Aorta (tissue), 5 donors: ENCODE results near the gene IFT27. TPM values are rescaled to one million over a fixed set of nuclear protein-coding genes. Genes with fewer than 3 reads are reported as not detected.

ENCODE experiments used
- ATAC-seq: fragments of 200-7000 bp; cut with Tn5 transposase; one replicate; pipeline ENCODE4 v1.9.1; 2022; ENCODE audit warnings: moderate library complexity; ENCODE audit not compliant: low FRiP score
- DNase-seq, 2 donors: peaks; one replicate each; pipeline ENCODE4 v3.0.0-alpha.2; 2020
- H3K27ac ChIP-seq, 2 donors: one replicate each; pipeline ENCODE4 v1.5.1; 2013; ENCODE audit warnings: low read length in 2 of 2, mild to moderate bottlenecking in 2 of 2, moderate library complexity in 2 of 2, control low read depth in 1 of 2, inconsistent platforms in 1 of 2, low read depth in 1 of 2
- H3K27me3 ChIP-seq, 2 donors: one replicate each; pipeline ENCODE4 v1.6.1; 2013; ENCODE audit warnings: control low read depth in 1 of 2, low read length in 1 of 2, mild to moderate bottlenecking in 1 of 2, moderate library complexity in 1 of 2; ENCODE audit not compliant: insufficient read depth in 2 of 2, control insufficient read depth in 1 of 2
- H3K36me3 ChIP-seq, 2 donors: one replicate each; pipeline ENCODE4 v1.6.1; 2013; ENCODE audit warnings: control low read depth in 1 of 2, low read length in 1 of 2, mild to moderate bottlenecking in 1 of 2; ENCODE audit not compliant: insufficient read depth in 2 of 2, control insufficient read depth in 1 of 2
- H3K4me1 ChIP-seq, 2 donors: one replicate each; pipeline ENCODE4 v1.6.1; 2013; ENCODE audit warnings: low read length in 2 of 2, control low read depth in 1 of 2, mild to moderate bottlenecking in 1 of 2, moderate library complexity in 1 of 2; ENCODE audit not compliant: insufficient read depth in 2 of 2, control insufficient read depth in 1 of 2
- H3K4me3 ChIP-seq, 2 donors: one replicate each; pipeline ENCODE4 v1.5.1; 2013; ENCODE audit warnings: low read length in 2 of 2, control low read depth in 1 of 2, mild to moderate bottlenecking in 1 of 2
- H3K9me3 ChIP-seq: one replicate; pipeline ENCODE4 v1.6.1; 2013; ENCODE audit warnings: mild to moderate bottlenecking, low read length; ENCODE audit not compliant: control insufficient read depth
- WGBS, 2 donors: extraction: QIAGEN DNeasy Blood & Tissue Kit; methylation state at CpG; one replicate each; pipeline ENCODE4 v1.1.7; 2013; 5-methylcytosine and 5-hydroxymethylcytosine counted together
- intact Hi-C, 2 donors: fragments of 100-400 bp; cut with DNase I; formaldehyde crosslinking; loops; one replicate each; pipeline versions ENCODE4 v1.14.2 to v1.15.0; 2022
- polyA plus RNA-seq, 2 donors: library from polyadenylated mRNA; stranded (reverse); fragments of 200-250 nt; gene quantifications; one replicate each; pipeline ENCODE4 v1.2.3, GENCODE V29; 2013
- total RNA-seq, 2 donors: library from RNA; stranded (reverse); fragmentation: NEBNext Ultra II Directional; extraction: Animal tissue kit (Norgen Biotek cat#: 25700); gene quantifications; one replicate each; pipeline ENCODE4 v1.2.1, GENCODE V29; 2021
- donor health status: healthy with polysubstance abuse.
- donor health status: Bipolar disorder and iron deficiency.
- donor health status: DM: no; HTN: no; CAD: no.
- donor health status: DM: no; HTN: no; CAD: no.
- donor health status: DM: yes; HTN: yes; CAD: no.

The IFT27 gene
- total and polyA plus RNA-seq, 4 donors = 9.5 to 27.4 (median 19.7) TPM

DNA sequence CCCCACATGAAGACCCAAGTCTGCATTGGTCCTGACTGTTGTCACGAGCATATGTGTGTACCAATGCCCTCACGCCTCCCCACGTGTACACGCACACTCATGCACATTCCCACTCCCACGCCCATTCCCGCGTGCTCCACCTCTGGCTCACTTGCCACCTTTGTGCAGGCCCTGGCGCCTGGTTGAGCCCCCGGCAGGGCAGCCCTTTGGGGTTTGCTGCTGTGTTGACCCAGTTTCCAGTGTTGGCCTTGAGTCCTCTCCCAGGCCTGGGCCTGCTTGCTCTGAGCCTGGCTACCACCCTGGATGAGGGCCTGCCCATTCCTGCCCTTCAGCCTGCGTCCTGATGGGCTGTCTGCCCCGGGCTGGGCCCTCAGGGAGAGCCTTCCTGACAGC is 22.8 kb upstream of the IFT27 start:
- intact Hi-C loops = no loop called here
- no peak overlapping the region for H3K4me3 ChIP-seq
- H3K9me3 ChIP-seq = no peaks in the 10 kb centered on the region
- ATAC-seq (peak; percentile 24), DNase-seq (no peak)
- H3K4me1 ChIP-seq = no peaks in the 10 kb centered on the region
- H3K36me3 ChIP-seq = no peaks in the 10 kb centered on the region
- 72 to 76% methylated on average over 11 of the region's 11 CpGs for WGBS, 2 donors
- no peaks in the 10 kb centered on the region for H3K27me3 ChIP-seq
- H3K27ac ChIP-seq = no peak overlapping the region

GRCh38 chr22:36797911-36798673 is 22.2 kb upstream of the IFT27 start:
- no peaks in the 10 kb centered on the region for H3K27me3 ChIP-seq
- whole genome bisulfite sequencing, 2 donors = 40% methylated on average over 12 of the region's 12 CpGs
- ATAC-seq (no peak), DNase-seq (no peak)
- H3K36me3 ChIP-seq = no peaks in the 10 kb centered on the region
- no peaks in the 10 kb centered on the region for H3K4me1 ChIP-seq
- intact Hi-C loops = no loop called here
- no peaks in the 10 kb centered on the region for H3K9me3 ChIP-seq
- no peak overlapping the region for H3K27ac ChIP-seq
- no peak overlapping the region for H3K4me3 ChIP-seq

GRCh38 chr22:36797374-36797773 is 21.5 kb upstream of the IFT27 start:
- Histone ChIP-seq H3K27ac (no peak overlapping the region), H3K4me1 (no peaks in the 10 kb centered on the region), H3K27me3 (no peaks in the 10 kb centered on the region), H3K9me3 (no peaks in the 10 kb centered on the region), H3K36me3 (no peaks in the 10 kb centered on the region), H3K4me3 (no peak overlapping the region)
- DNase-seq (no peak), ATAC-seq (no peak)
- intact Hi-C loops = no loop called here
- WGBS, 2 donors = 43 to 49% methylated on average over 9 of the region's 9 CpGs

DNA sequence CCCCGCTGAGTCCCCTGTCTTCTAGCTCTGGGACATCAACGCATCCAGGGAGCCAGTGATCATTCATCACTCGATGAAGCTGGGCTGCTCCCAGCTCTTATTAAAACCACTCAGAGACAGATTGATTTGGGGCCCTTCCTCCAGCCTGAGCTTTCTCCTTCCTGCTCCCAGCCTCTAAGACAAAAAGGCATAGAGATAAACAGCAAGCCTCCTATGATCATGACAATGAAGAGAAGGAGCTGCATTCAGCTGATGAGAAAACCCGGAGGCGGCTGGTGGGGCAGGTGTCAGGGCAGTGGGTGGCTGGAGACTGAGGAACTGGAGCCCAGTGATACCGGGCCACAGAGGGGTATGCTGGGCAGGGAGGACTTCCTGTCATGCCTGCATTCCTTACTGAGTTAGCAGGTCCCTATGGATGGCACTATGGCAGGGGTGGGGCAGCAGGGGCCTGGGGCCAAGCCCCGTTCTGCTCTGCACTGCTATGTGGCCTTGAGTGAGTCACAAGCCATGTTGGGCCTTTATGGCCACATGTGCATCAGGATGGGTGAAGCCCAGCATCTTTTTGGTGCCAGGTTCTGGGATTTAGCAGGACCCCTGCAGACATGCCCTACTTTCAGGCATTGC is 20.7 kb upstream of the IFT27 start:
- Histone ChIP-seq H3K9me3 (no peaks in the 10 kb centered on the region), H3K27me3 (no peaks in the 10 kb centered on the region), H3K4me1 (no peaks in the 10 kb centered on the region), H3K36me3 (no peaks in the 10 kb centered on the region), H3K4me3 (no peak overlapping the region), H3K27ac (no peak overlapping the region)
- intact Hi-C loops = no loop called here
- WGBS, 2 donors = 47 to 58% methylated on average over 7 of the region's 7 CpGs
- ATAC-seq (no peak), DNase-seq (no peak)

DNA sequence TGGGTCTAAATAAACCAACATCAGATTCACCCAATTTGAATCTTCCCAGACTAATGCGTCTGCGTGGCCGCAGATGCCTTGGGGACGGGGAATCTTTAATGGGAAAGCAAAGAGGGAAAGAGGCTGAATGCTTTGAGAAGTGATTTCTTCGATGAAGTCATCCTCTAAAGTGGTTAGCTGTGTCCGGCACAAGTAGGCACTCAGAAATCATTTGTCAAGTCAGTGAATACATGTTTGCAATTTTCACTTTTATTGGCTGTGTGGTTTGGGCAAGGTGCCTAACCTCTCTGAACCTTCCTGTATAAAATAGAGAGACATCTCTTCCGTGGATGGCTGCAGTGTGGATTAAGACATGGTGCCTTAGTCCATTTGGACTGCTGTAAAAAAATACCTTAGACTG is 19.7 kb upstream of the IFT27 start:
- DNase-seq = no peak
- H3K4me1 ChIP-seq = no peaks in the 10 kb centered on the region
- no peak overlapping the region for H3K27ac ChIP-seq
- intact Hi-C loops = no loop called here
- WGBS, 2 donors = 75 to 76% methylated on average over 7 of the region's 7 CpGs
- no peak for ATAC-seq
- H3K36me3 ChIP-seq = no peaks in the 10 kb centered on the region
- H3K9me3 ChIP-seq = no peaks in the 10 kb centered on the region
- H3K27me3 ChIP-seq = no peaks in the 10 kb centered on the region
- no peak overlapping the region for H3K4me3 ChIP-seq

- 49% methylated on average over 7 of the region's 7 CpGs for WGBS, 2 donors
- intact Hi-C loops = no loop called here
- no peak for DNase-seq
- no peaks in the 10 kb centered on the region for H3K4me1 ChIP-seq
- no peaks in the 10 kb centered on the region for H3K9me3 ChIP-seq
- H3K4me3 ChIP-seq = no peak overlapping the region
- no peak overlapping the region for H3K27ac ChIP-seq
- ATAC-seq = no peak
- no peaks in the 10 kb centered on the region for H3K36me3 ChIP-seq
- no peaks in the 10 kb centered on the region for H3K27me3 ChIP-seq
These were observed 14.7 kb upstream of the IFT27 start for GRCh38 chr22:36790648-36791047.

GRCh38 chr22:36787204-36787988 is 11.5 kb upstream of the IFT27 start:
- no peak for DNase-seq
- Histone ChIP-seq H3K9me3 (no peaks in the 10 kb centered on the region), H3K27me3 (no peaks in the 10 kb centered on the region), H3K4me3 (no peak overlapping the region), H3K4me1 (no peaks in the 10 kb centered on the region), H3K36me3 (no peaks in the 10 kb centered on the region), H3K27ac (no peak overlapping the region)
- ATAC-seq = no peak
- intact Hi-C loops = no loop called here
- 52 to 61% methylated on average over 17 of the region's 17 CpGs for whole genome bisulfite sequencing, 2 donors

DNA sequence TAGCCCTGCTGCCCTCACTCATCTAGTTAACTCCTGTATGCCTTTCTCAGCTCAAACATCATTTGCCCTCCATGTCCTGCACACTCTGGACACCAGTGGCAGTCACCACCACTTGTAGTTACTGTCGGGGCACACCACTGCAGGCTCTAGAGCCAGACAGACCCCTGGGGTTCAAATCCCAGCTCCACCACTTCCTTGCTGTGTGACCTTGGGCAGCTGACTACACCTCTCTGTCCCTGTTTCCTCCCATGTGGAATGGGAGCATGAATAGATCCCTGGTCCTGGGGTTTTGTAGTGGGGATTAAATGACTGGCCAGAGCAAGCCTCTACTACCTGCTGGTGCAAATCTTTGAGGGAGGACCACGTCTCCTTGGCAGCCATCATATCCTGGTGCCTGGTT is 7.8 kb upstream of the IFT27 start:
- H3K27ac ChIP-seq = no peak overlapping the region
- H3K9me3 ChIP-seq = no peaks in the 10 kb centered on the region
- ATAC-seq (no peak), DNase-seq (no peak)
- no peaks in the 10 kb centered on the region for H3K4me1 ChIP-seq
- H3K4me3 ChIP-seq = no peak overlapping the region
- WGBS, 2 donors = 79 to 80% methylated on average over 2 of the region's 2 CpGs
- intact Hi-C loops = loop anchor here (2.0 to 5.0 kb wide), 2 partner anchors 73 to 194 kb away; no protein-coding TSS in a partner anchor
- no peaks in the 10 kb centered on the region for H3K36me3 ChIP-seq
- H3K27me3 ChIP-seq = no peaks in the 10 kb centered on the region
